Body of pancreas (tissue), 4 donors: ENCODE data around the gene CRYBA2.

ENCODE experiments used
- CTCF ChIP-seq, 7 experiments: fragments of 450-650 bp in 4 of 7; fragments of 200-600 bp in 3 of 7; sonication (generic) in 3 of 7; IDR thresholded peaks; one replicate each; pipeline ENCODE4 v1.5.1; 2016 to 2019; ENCODE audit warnings: antibody characterized with exemption in 7 of 7
- POLR2A ChIP-seq, 3 donors: fragments of 450-650 bp; IDR thresholded peaks; one replicate each; pipeline ENCODE4 v1.6.1; 2016; ENCODE audit warnings: antibody characterized with exemption in 3 of 3, mild to moderate bottlenecking in 2 of 3

- no peak for TF ChIP-seq CTCF (IDR thresholded peaks at IDR 0.05)
- no peak for TF ChIP-seq POLR2A (IDR thresholded peaks at IDR 0.05)
Measured at GRCh38 chr2:219026946-219027345, 33.7 kb upstream of the CRYBA2 start.
